ENCODE data around the gene ZNF679.

- TF ChIP-seq CTCF (IDR thresholded peaks at IDR 0.05) (no peak), POLR2A (IDR thresholded peaks at IDR 0.05) (no peak)
Observed at GRCh38 chr7:64182036-64182790, 46.1 kb upstream of the ZNF679 start.
